ENCODE measurements around the gene TPM1.
"Not testable (repeated sequence)": the region's sequence is repeated elsewhere in the genome, so short reads cannot be mapped to it uniquely, and the experiment has no call there.

The TPM1 gene

DNA sequence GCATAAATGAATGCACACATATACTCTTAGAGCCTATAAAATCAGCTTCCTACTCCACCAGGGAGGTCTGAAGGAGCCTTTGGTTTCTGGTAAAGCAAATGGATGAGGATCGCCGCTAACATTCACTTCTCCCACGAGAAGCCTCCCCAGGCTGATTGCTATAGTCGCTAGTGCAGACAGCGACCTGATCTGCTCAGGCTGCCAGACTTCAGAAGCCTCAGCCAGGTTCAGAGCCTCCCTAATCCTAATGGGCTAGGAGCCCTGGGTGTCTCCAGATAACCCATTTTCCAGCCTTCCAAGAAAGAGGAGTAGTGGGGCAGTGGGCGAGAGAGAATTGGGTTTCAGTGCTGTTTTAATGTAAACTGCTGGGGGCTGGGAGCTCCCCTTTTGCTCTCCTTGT is 35.4 kb downstream of the TPM1 start:
- DNase-seq, result no peak

- no peak for DNase-seq
These were observed 37.5 kb downstream of the TPM1 start for GRCh38 chr15:63079947-63080626.

GRCh38 chr15:63080634-63081250 is 38.2 kb downstream of the TPM1 start:
- no peak for DNase-seq

DNA sequence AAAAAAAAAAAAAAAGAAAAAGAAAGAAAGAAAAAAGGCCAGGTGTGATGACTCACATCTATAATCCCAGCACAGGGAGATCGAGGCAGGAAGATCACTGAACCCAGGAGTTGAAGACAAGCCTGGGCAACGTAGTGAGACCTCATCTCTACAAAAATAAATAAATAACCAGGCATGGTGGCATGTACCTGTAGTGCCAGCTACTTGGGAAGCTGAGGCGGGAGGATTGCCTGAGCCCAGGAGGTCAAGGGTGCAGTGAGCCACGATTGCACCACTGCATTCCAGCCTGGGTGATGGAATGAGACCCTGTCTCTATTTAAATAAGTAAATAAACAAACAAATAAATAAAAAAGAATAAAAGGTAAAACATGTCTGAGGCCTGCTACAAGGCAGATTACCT is 39.8 kb downstream of the TPM1 start:
- DNase-seq, result no peak

GRCh38 chr15:63083044-63083443 is 40.5 kb downstream of the TPM1 start:
- no peak for DNase-seq

- DNase-seq, result no peak
These were observed 41.0 kb downstream of the TPM1 start for GRCh38 chr15:63083541-63083940.

GRCh38 chr15:63084806-63085205 is 42.3 kb downstream of the TPM1 start:
- no peak for DNase-seq

DNA sequence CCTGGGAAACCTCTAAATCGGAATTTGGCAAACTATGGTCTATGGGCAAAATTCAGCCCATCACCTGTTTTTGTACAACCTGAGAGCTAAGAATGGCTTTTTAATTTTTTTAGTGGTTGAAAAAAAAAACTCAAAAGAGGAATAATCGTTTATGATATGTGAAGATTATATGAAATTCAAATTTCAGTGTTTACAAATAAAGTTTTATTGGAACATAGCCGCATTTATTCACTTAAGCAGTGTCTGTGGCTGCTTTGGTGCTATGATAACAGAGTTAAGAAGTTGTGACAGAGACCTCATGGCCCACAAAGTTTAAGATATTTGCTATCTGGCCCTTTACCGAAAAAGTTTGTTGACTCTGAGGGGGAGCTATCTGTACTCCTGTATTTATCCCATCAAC is 42.7 kb downstream of the TPM1 start:
- no peak for DNase-seq

DNA sequence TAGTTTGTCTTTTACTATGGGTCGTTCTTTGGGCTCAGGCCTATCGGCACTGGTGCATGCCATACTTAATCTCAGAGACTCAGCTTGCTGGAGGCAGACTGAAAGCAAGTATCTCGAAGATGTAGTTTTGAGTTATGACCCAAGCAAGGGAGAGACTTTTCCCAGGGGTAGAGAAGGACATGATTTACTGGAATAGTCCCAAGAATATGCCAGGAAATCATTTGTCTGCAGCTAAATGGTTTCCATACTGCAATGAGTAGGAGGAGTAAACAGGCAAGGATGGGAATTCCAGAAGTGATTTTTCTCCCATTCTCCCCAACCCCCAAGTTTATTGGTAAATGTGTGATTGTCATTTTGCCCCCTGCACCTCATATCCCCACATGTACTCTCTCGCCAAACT is 43.7 kb downstream of the TPM1 start:
- no peak for DNase-seq

- no peak for DNase-seq
These were observed 44.4 kb downstream of the TPM1 start for GRCh38 chr15:63086947-63087346.

- DNase-seq, result no peak
These were observed 46.1 kb downstream of the TPM1 start for GRCh38 chr15:63088533-63089245.

DNA sequence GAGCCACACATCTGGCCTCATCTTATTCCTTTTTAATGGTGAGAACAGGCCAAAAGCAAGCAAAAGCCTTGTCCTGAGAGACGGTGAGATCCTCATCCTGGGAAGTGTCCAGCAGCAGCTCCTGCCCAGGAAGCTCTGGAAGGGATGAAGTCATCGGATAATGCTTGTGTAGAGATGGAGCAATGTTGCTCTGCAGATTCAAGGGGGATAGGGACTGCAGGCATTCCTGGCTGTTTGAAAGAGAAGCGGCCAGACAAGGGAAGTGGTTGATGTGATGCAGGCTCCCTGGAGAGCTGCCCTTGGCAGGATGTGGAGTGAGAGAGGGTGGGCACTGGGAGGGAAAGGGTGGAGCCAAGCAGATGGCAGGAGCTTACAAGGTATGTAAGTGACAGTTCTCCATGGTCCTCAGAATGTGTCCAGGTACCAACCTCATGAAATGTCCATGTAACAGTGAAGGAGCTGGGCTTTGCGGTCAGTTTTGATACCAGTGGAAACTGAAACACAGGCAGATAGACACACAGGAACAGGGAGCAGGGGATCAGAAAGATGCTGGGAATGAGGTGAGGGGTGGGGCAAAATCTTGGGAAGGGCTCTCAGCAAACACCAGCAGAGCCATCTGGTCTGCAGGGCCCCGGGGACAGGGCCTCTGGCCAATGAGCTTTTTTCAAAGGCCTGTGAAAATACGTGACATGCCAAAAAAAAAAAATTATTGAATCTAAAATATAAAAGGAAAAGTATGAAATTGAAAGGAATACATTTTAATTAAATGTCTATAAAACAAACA is 46.9 kb downstream of the TPM1 start:
- no peak for DNase-seq

- no peak for DNase-seq
These were observed 47.9 kb downstream of the TPM1 start for GRCh38 chr15:63090472-63090871.

GRCh38 chr15:63090887-63091286 is 48.3 kb downstream of the TPM1 start:
- no peak for DNase-seq

DNA sequence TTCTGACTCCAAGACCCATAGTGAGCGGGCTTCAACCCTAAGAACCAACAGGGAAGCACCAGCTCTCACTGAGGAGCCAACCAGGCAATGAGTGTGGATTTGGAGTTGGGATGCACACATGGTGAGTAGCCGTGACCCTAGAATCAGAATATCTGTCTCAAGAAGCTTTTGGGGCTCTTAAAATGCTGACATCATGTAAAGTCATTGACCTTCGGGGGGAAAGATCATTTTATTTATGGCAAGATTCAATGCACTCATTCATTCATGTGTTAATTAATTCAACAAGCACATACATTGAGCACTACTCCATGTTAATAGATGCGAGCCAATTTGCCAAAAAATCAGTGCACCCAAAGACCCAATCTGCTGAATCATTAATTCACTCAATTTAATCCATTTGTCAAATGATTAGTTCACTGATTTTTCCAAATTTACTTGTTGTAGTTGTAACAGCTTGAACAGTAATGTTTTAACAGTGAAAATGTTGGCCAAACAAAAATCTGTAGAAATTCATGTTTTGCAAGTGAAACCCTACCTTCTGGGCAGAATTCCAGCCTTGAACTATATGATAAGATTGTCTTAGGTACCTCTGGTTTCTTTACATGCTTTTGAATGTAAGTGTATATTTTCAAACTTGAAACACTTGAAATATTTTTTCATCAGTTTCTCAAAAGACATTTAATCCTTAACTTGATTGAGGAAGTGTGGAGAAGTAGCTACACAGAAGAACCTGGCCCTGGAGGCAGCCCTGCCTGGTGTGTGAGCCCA is 49.3 kb downstream of the TPM1 start:
- no peak for DNase-seq

GRCh38 chr15:63093486-63094205 is 51.1 kb downstream of the TPM1 start:
- DNase-seq, result peak; percentile 66

DNA sequence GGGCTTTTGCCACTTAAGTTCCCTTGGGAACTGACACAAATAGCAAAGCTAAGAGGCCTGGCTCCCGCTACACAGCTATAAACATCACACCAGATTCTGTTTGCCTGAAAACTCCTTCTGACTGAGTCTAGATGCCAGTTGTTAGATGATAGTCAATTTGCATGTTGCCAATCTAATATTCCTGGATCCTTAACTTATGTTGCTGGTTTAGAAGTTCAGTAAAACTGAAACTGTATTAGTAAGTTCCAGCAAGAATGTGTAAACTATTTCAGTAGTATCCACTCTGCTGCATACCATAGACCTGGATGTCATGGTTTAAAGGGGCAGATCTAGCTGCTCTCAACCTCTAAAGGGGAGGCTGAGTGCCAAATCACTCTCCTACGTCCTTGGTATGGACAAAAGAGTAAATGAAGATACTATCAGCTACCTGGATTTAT is 52.0 kb downstream of the TPM1 start:
- no peak for DNase-seq

GRCh38 chr15:63096178-63096577 is 53.6 kb downstream of the TPM1 start:
- no peak for DNase-seq

GRCh38 chr15:63098901-63099300 is 56.4 kb downstream of the TPM1 start:
- DNase-seq, result not testable (repeated sequence)

DNA sequence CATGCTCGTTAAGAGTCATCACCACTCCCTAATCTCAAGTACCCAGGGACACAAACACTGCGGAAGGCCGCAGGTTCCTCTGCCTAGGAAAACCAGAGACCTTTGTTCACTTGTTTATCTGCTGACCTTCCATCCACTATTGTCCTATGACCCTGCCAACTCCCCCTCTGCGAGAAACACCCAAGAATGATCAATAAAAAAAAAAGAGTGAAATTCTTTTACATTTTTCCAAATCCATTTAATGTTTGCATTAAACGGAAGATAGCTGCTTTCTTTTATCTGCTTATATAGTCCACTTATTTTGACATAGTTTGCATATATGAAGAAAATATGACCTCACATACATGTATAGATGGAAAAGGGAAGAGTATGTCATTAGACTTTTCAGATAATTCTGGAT is 57.0 kb downstream of the TPM1 start:
- DNase-seq, result not testable (repeated sequence)

- DNase-seq, result no peak
These were observed 60.9 kb downstream of the TPM1 start for GRCh38 chr15:63103416-63103815.

DNA sequence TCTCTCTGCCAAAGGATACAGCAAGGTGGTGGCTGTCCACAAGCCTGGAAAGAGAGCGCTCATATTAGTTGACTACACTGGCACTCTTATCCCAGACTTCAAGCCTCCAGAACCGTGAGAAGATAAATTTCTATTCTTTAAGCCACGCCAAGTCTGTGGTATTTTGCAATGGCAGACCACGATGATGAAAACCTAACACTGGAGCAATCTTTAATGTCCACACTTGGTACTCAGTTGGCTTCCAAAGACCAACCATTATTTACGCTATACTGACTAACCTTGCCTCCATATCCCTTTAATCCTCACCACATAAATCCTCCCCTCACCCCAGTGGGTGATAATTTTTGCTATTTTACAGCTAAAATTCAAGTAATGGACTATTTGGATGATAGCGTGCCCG is 62.2 kb downstream of the TPM1 start:
- DNase-seq, result no peak
